ENCODE data around the gene SGCD. TPM values are rescaled to one million over a fixed set of nuclear protein-coding genes. Genes with fewer than 3 reads are reported as not detected.

The SGCD gene
- polyA plus RNA-seq, 1 donor (not counting 4 experiments of a cell fraction or from before 2014, with no cell fraction given), result not detected

DNA sequence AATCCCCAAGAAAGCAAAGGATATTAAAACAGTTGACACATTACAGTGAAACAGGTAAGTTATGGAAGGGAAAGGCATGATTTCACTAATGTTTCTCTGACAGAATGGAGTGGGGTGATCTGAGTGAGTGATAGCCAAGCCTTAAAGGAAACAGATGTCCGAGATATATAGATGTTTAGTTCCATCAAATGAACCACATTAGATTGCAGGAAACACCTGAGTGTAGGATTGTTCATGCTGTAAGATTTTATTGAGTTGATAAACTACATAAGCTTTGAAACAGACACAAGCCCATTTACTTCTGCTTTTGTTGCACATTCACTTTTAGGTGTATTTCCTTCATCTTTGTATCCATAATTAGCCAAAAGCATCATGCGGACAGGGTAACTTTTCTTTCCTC is 356.0 kb downstream of the SGCD start:
- Histone ChIP-seq H3K27ac (ENCODE audit: control insufficient read depth, insufficient read depth, low read length) (no peak overlapping the region), H3K79me2 (ENCODE audit: control insufficient read depth, insufficient read depth, low read length) (no peaks in the 10 kb centered on the region), H3K4me1 (ENCODE audit: control insufficient read depth, extremely low read depth, insufficient read depth, low read length) (no peaks in the 10 kb centered on the region), H2AFZ (ENCODE audit: control insufficient read depth, low read length) (no peak overlapping the region), H3K9me3 (ENCODE audit: control insufficient read depth, low read depth, low read length) (peaks cover 3% of the 10 kb centered on the region), H3K9ac (ENCODE audit: control insufficient read depth, extremely low read depth, insufficient read depth, low read length) (no peak overlapping the region), H3K36me3 (ENCODE audit: control insufficient read depth in 2 of 2, extremely low read depth in 1 of 2, insufficient read depth in 2 of 2, low read length in 2 of 2) (no peaks in the 10 kb centered on the region), H3K4me2 (ENCODE audit: control insufficient read depth, extremely low read depth, insufficient read depth, low read depth, low read length) (no peak overlapping the region), H3K4me3 (ENCODE audit: control insufficient read depth in 2 of 3, extremely low read depth in 1 of 3, insufficient read depth in 2 of 3, low read depth in 1 of 3, low read length in 3 of 3) (no peak overlapping the region), H3K9me1 (ENCODE audit: control insufficient read depth, extremely low read depth, insufficient read depth, low read length) (no peaks in the 10 kb centered on the region), H4K20me1 (ENCODE audit: control insufficient read depth, extremely low read depth, insufficient read depth, low read length) (no peaks in the 10 kb centered on the region), H3K27me3 (ENCODE audit: control insufficient read depth, extremely low read depth, insufficient read depth, low read length) (no peaks in the 10 kb centered on the region)
- dilution Hi-C loops (cut with MboI; ENCODE audit: extremely low pct_ligation_motif_present, low sequenced_read_pairs), result no loop called here
- no peak for FAIRE-seq
- no peak for DNase-seq (ENCODE audit: low read depth, low spot score)
- no peak for TF ChIP-seq EZH2 (IDR thresholded peaks at IDR 0.05; ENCODE audit: low read length)
- TF ChIP-seq, protein P1, sequence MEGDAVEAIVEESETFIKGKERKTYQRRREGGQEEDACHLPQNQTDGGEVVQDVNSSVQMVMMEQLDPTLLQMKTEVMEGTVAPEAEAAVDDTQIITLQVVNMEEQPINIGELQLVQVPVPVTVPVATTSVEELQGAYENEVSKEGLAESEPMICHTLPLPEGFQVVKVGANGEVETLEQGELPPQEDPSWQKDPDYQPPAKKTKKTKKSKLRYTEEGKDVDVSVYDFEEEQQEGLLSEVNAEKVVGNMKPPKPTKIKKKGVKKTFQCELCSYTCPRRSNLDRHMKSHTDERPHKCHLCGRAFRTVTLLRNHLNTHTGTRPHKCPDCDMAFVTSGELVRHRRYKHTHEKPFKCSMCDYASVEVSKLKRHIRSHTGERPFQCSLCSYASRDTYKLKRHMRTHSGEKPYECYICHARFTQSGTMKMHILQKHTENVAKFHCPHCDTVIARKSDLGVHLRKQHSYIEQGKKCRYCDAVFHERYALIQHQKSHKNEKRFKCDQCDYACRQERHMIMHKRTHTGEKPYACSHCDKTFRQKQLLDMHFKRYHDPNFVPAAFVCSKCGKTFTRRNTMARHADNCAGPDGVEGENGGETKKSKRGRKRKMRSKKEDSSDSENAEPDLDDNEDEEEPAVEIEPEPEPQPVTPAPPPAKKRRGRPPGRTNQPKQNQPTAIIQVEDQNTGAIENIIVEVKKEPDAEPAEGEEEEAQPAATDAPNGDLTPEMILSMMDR (optimal IDR thresholded peaks at IDR 0.05 in 1 of 3, IDR thresholded peaks at IDR 0.05 in 1 of 3, conservative IDR thresholded peaks at IDR 0.05 in 1 of 3; ENCODE audit: extremely low read depth in 1 of 3, insufficient read depth in 2 of 3, low read length in 3 of 3), result no peak

DNA sequence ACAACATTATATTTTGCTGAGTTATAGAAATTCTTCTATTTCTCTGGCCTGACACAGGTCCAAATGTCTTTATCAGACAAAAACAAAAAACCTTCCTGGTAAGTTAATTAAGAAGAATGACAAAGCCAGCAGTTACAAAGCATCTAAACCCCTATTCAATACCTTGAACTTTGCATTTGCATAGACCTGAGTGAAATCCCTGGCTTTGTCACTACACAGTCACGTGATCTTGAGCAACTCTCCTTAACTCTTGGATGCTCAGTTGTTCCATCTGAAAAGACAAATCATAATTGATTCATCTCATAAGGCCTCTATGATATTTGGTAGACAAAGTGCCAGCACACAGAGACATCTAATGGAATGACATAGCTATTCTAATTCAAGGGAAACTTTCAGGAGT is 356.5 kb downstream of the SGCD start:
- H3K4me3 ChIP-seq (ENCODE audit: control insufficient read depth in 2 of 3, extremely low read depth in 1 of 3, insufficient read depth in 2 of 3, low read depth in 1 of 3, low read length in 3 of 3), result no peak overlapping the region
- H3K9me3 ChIP-seq (ENCODE audit: control insufficient read depth, low read depth, low read length), result peaks cover 3% of the 10 kb centered on the region
- H3K27me3 ChIP-seq (ENCODE audit: control insufficient read depth, extremely low read depth, insufficient read depth, low read length), result no peaks in the 10 kb centered on the region
- dilution Hi-C loops (cut with MboI; ENCODE audit: extremely low pct_ligation_motif_present, low sequenced_read_pairs), result no loop called here
- no peak overlapping the region for H3K4me2 ChIP-seq (ENCODE audit: control insufficient read depth, extremely low read depth, insufficient read depth, low read depth, low read length)
- no peak overlapping the region for H3K27ac ChIP-seq (ENCODE audit: control insufficient read depth, insufficient read depth, low read length)
- H3K4me1 ChIP-seq (ENCODE audit: control insufficient read depth, extremely low read depth, insufficient read depth, low read length), result no peaks in the 10 kb centered on the region
- no peak overlapping the region for H2AFZ ChIP-seq (ENCODE audit: control insufficient read depth, low read length)
- H3K79me2 ChIP-seq (ENCODE audit: control insufficient read depth, insufficient read depth, low read length), result no peaks in the 10 kb centered on the region
- H3K36me3 ChIP-seq (ENCODE audit: control insufficient read depth in 2 of 2, extremely low read depth in 1 of 2, insufficient read depth in 2 of 2, low read length in 2 of 2), result no peaks in the 10 kb centered on the region
- no peak overlapping the region for H3K9ac ChIP-seq (ENCODE audit: control insufficient read depth, extremely low read depth, insufficient read depth, low read length)
- FAIRE-seq, result no peak
- TF ChIP-seq EZH2 (IDR thresholded peaks at IDR 0.05; ENCODE audit: low read length), result no peak
- TF ChIP-seq, protein P1 (optimal IDR thresholded peaks at IDR 0.05 in 1 of 3, IDR thresholded peaks at IDR 0.05 in 1 of 3, conservative IDR thresholded peaks at IDR 0.05 in 1 of 3; ENCODE audit: extremely low read depth in 1 of 3, insufficient read depth in 2 of 3, low read length in 3 of 3), result no peak
- no peaks in the 10 kb centered on the region for H4K20me1 ChIP-seq (ENCODE audit: control insufficient read depth, extremely low read depth, insufficient read depth, low read length)
- H3K9me1 ChIP-seq (ENCODE audit: control insufficient read depth, extremely low read depth, insufficient read depth, low read length), result no peaks in the 10 kb centered on the region
- DNase-seq (ENCODE audit: low read depth, low spot score), result no peak
